Measurements from ENCODE around the gene DIDO1. TPM values are rescaled to one million over a fixed set of nuclear protein-coding genes. Genes with fewer than 3 reads are reported as not detected.
A peak's percentile ranks its signal among the peaks of the same experiment; 100 is the strongest.

Gene DIDO1
- total and polyA plus RNA-seq, 2 of the 13 experiments (the other 11 are each of a cell fraction or from before 2014, with no cell fraction given), result 75.0 to 75.1 TPM

GRCh38 chr20:62861726-62862336 lies 64.5 kb downstream of the DIDO1 start, which contains the start of gene TCFL5 (continued):
- peak; percentile 83; the same call in 1 of the 2 replicates for TF ChIP-seq AKNA (CRISPR knock-in tag; IDR thresholded peaks at IDR 0.05; ENCODE audit: borderline replicate concordance)
- no peak for TF ChIP-seq GRHL1 (CRISPR knock-in tag; conservative IDR thresholded peaks at IDR 0.05)
- TF ChIP-seq ZMYM4 (CRISPR knock-in tag; IDR thresholded peaks at IDR 0.05), result peak; percentile 79
- peak; percentile 91 for TF ChIP-seq ZNF256 (CRISPR knock-in tag; conservative IDR thresholded peaks at IDR 0.05)
- peak; percentile 38; the same call in 1 of the 2 replicates for TF ChIP-seq FOXJ3 (CRISPR knock-in tag; IDR thresholded peaks at IDR 0.05; ENCODE audit: borderline replicate concordance)
- TF ChIP-seq ZNF367 (CRISPR knock-in tag; IDR thresholded peaks at IDR 0.05; ENCODE audit: borderline replicate concordance), result peak; percentile 95
- peak; percentile 69; the same call in 1 of the 2 replicates for TF ChIP-seq FOXM1 (CRISPR knock-in tag; IDR thresholded peaks at IDR 0.05)
- TF ChIP-seq ARNT2 (CRISPR knock-in tag; IDR thresholded peaks at IDR 0.05; ENCODE audit: low read depth), result peak; percentile 96
- peak; percentile 97 for TF ChIP-seq ZBTB49 (CRISPR knock-in tag; IDR thresholded peaks at IDR 0.05; ENCODE audit: borderline replicate concordance)
- TF ChIP-seq RBAK (CRISPR knock-in tag; IDR thresholded peaks at IDR 0.05), result peak; percentile 77; the same call in 1 of the 2 replicates
- TF ChIP-seq ZNF75D (CRISPR knock-in tag; IDR thresholded peaks at IDR 0.05; ENCODE audit: borderline replicate concordance), result no peak
- 0 out of 2 replicates have a peak, but pooled peaks have one; percentile 22 for TF ChIP-seq HHEX (CRISPR knock-in tag; IDR thresholded peaks at IDR 0.05)
- 0 out of 2 replicates have a peak, but pooled peaks have one; percentile 60 for TF ChIP-seq ZNF589 (CRISPR knock-in tag; conservative IDR thresholded peaks at IDR 0.05)
- peak; percentile 75 for TF ChIP-seq TOPORS (CRISPR knock-in tag; IDR thresholded peaks at IDR 0.05)
- no peak for TF ChIP-seq KDM5A (IDR thresholded peaks at IDR 0.05; ENCODE audit: borderline replicate concordance, low read length)
- TF ChIP-seq REST (IDR thresholded peaks at IDR 0.05; ENCODE audit: borderline replicate concordance in 1 of 2, low read depth in 1 of 2, low read length in 2 of 2), result no peak

Measured in HepG2 (cell line).